ENCODE results near the gene ACTMAP.

DNA sequence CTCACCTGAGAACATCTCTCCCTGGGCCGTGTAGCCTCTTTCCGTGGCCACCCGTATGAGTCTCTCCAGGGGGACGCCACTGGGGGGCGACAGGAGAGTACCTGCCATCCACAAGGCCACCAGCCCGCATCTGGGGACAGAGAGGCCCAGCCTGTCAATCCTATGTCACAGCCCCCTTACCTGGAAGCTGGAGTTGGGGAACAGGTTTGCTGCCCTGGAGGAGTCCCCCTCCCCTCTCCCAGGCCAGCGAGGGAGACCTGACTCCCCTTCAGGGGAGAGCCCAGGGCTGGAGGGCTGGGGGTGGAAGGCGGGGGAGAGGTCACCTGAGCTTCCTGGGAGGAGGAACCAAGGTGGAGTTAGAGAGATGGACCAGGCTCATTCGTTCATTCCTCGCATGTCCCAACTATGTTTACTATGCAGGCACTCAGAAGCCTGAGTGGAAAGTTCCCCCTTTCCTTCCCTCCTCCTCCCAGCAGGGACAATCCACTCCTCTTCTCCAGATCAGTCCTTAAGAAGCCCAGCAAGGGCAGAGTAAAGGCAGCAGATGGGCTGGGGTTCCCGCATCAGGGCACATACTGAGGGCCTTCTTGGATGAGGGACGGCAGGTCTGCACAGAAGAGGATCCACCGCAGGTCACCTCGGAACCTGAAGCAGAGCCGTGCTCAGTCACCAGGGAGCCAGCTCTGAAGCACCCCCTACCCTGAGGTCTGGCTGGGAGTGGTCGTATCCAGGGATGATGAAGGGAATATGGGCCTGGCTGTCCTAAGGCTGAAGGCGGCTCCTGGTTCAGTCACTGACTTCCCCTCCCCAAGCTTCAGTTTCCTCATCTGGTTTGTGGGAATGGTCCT, 5.5 kb downstream of the ACTMAP start:
- TF ChIP-seq ZNF10 (tag by site-specific recombination; IDR thresholded peaks at IDR 0.05): no peak
- no peak for TF ChIP-seq ZNF394 (tag by site-specific recombination; IDR thresholded peaks at IDR 0.05; ENCODE audit: borderline replicate concordance)
- TF ChIP-seq, protein P1, sequence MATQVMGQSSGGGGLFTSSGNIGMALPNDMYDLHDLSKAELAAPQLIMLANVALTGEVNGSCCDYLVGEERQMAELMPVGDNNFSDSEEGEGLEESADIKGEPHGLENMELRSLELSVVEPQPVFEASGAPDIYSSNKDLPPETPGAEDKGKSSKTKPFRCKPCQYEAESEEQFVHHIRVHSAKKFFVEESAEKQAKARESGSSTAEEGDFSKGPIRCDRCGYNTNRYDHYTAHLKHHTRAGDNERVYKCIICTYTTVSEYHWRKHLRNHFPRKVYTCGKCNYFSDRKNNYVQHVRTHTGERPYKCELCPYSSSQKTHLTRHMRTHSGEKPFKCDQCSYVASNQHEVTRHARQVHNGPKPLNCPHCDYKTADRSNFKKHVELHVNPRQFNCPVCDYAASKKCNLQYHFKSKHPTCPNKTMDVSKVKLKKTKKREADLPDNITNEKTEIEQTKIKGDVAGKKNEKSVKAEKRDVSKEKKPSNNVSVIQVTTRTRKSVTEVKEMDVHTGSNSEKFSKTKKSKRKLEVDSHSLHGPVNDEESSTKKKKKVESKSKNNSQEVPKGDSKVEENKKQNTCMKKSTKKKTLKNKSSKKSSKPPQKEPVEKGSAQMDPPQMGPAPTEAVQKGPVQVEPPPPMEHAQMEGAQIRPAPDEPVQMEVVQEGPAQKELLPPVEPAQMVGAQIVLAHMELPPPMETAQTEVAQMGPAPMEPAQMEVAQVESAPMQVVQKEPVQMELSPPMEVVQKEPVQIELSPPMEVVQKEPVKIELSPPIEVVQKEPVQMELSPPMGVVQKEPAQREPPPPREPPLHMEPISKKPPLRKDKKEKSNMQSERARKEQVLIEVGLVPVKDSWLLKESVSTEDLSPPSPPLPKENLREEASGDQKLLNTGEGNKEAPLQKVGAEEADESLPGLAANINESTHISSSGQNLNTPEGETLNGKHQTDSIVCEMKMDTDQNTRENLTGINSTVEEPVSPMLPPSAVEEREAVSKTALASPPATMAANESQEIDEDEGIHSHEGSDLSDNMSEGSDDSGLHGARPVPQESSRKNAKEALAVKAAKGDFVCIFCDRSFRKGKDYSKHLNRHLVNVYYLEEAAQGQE (tag by site-specific recombination; IDR thresholded peaks at IDR 0.05): no peak
